ENCODE data around the gene UBXN6. TPM values are rescaled to one million over a fixed set of nuclear protein-coding genes. Genes with fewer than 3 reads are reported as not detected.

The UBXN6 gene
- total and polyA plus RNA-seq, 7 donors = 47.1 to 160 (median 96.3) TPM

- Histone ChIP-seq H3K4me1 (no peaks in the 10 kb centered on the region), H3K9me3 (no peaks in the 10 kb centered on the region), H3K36me3 (peaks cover 0 to 4% (median 0%) of the 10 kb centered on the region in 4 donors), H3K27me3 (no peaks in the 10 kb centered on the region), H3K4me3 (no peak overlapping the region), H3K27ac (no peak overlapping the region)
- DNase-seq = no peak
- WGBS, 2 donors = 92 to 95% methylated on average over 10 of the region's 10 CpGs
- TF ChIP-seq POLR2AphosphoS5 (IDR thresholded peaks at IDR 0.05) (no peak), POLR2A (IDR thresholded peaks at IDR 0.05) (no peak), EP300 (IDR thresholded peaks at IDR 0.05) (no peak)
- intact Hi-C loops (cut with DNase I) = no loop called here
These were observed 20.5 kb downstream of the UBXN6 start for GRCh38 chr19:4437103-4437502.

GRCh38 chr19:4436231-4436630 is 21.4 kb downstream of the UBXN6 start:
- peaks cover 0 to 4% (median 0%) of the 10 kb centered on the region in 4 donors for H3K36me3 ChIP-seq
- WGBS, 2 donors = 92 to 93% methylated on average over 7 of the region's 7 CpGs
- H3K4me1 ChIP-seq = no peaks in the 10 kb centered on the region
- H3K27ac ChIP-seq = no peak overlapping the region
- H3K9me3 ChIP-seq = no peaks in the 10 kb centered on the region
- H3K4me3 ChIP-seq = no peak overlapping the region
- no peak for DNase-seq
- intact Hi-C loops (cut with DNase I) = no loop called here
- H3K27me3 ChIP-seq = no peaks in the 10 kb centered on the region
- TF ChIP-seq, protein P1, sequence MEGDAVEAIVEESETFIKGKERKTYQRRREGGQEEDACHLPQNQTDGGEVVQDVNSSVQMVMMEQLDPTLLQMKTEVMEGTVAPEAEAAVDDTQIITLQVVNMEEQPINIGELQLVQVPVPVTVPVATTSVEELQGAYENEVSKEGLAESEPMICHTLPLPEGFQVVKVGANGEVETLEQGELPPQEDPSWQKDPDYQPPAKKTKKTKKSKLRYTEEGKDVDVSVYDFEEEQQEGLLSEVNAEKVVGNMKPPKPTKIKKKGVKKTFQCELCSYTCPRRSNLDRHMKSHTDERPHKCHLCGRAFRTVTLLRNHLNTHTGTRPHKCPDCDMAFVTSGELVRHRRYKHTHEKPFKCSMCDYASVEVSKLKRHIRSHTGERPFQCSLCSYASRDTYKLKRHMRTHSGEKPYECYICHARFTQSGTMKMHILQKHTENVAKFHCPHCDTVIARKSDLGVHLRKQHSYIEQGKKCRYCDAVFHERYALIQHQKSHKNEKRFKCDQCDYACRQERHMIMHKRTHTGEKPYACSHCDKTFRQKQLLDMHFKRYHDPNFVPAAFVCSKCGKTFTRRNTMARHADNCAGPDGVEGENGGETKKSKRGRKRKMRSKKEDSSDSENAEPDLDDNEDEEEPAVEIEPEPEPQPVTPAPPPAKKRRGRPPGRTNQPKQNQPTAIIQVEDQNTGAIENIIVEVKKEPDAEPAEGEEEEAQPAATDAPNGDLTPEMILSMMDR (IDR thresholded peaks at IDR 0.05) = no peak
- TF ChIP-seq EP300 (IDR thresholded peaks at IDR 0.05) = no peak
- no peak for TF ChIP-seq POLR2A (IDR thresholded peaks at IDR 0.05)
- no peak for TF ChIP-seq POLR2AphosphoS5 (IDR thresholded peaks at IDR 0.05)

DNA sequence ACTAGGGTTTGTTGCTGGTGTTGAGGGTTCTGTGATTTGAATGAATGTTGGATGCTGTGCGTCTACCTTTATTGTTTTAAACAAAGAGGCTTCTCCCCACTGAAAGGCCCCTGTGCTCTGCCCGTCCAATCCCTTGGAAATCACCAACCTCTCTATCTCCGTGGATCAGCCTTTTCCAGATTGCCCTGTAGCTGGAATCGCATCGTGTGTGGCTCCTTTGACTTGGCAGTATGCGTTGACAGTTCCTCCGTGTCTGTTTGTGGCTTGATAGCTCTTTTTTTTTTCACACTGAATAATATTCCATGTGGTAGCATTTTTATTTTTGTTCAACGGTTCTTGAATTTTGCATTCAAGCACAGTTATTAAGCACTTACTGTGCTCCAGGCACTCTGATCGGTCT is 23.2 kb downstream of the UBXN6 start:
- no peak for DNase-seq
- whole genome bisulfite sequencing, 2 donors = 94 to 96% methylated on average over 9 of the region's 9 CpGs
- TF ChIP-seq, protein P1 (IDR thresholded peaks at IDR 0.05) = no peak
- TF ChIP-seq POLR2AphosphoS5 (IDR thresholded peaks at IDR 0.05) = no peak
- TF ChIP-seq EP300 (IDR thresholded peaks at IDR 0.05) = no peak
- H3K4me3 ChIP-seq = no peak overlapping the region
- intact Hi-C loops (cut with DNase I) = no loop called here
- peaks cover 0 to 11% (median 2%) of the 10 kb centered on the region in 4 donors for H3K36me3 ChIP-seq
- H3K9me3 ChIP-seq = no peaks in the 10 kb centered on the region
- no peaks in the 10 kb centered on the region for H3K4me1 ChIP-seq
- H3K27ac ChIP-seq = no peak overlapping the region
- H3K27me3 ChIP-seq = no peaks in the 10 kb centered on the region

- TF ChIP-seq EP300 (IDR thresholded peaks at IDR 0.05) (no peak), POLR2A (IDR thresholded peaks at IDR 0.05) (no peak), POLR2AphosphoS5 (IDR thresholded peaks at IDR 0.05) (no peak)
- TF ChIP-seq, protein P1 (IDR thresholded peaks at IDR 0.05) = no peak
- H3K36me3 ChIP-seq = peaks cover 0 to 11% (median 2%) of the 10 kb centered on the region in 4 donors
- H3K4me3 ChIP-seq = no peak overlapping the region
- no peaks in the 10 kb centered on the region for H3K27me3 ChIP-seq
- intact Hi-C loops (cut with DNase I) = no loop called here
- WGBS, 2 donors = 96% methylated on average over 28 of the region's 28 CpGs
- DNase-seq = no peak
- no peaks in the 10 kb centered on the region for H3K4me1 ChIP-seq
- no peak overlapping the region for H3K27ac ChIP-seq
- H3K9me3 ChIP-seq = no peaks in the 10 kb centered on the region
These were observed 24.6 kb downstream of the UBXN6 start for GRCh38 chr19:4432918-4433506.

GRCh38 chr19:4431808-4432674 is 25.6 kb downstream of the UBXN6 start:
- H3K27ac ChIP-seq = no peak overlapping the region
- intact Hi-C loops (cut with DNase I) = no loop called here
- no peaks in the 10 kb centered on the region for H3K9me3 ChIP-seq
- peaks cover 0 to 11% (median 2%) of the 10 kb centered on the region in 4 donors for H3K36me3 ChIP-seq
- no peak for DNase-seq
- H3K4me3 ChIP-seq = no peak overlapping the region
- 74 to 88% methylated on average over 26 of the region's 26 CpGs for WGBS, 2 donors
- no peak for TF ChIP-seq EP300 (IDR thresholded peaks at IDR 0.05)
- no peak for TF ChIP-seq POLR2A (IDR thresholded peaks at IDR 0.05)
- TF ChIP-seq, protein P1 (IDR thresholded peaks at IDR 0.05) = no peak
- TF ChIP-seq POLR2AphosphoS5 (IDR thresholded peaks at IDR 0.05) = no peak
- H3K27me3 ChIP-seq = no peaks in the 10 kb centered on the region
- no peaks in the 10 kb centered on the region for H3K4me1 ChIP-seq
